ENCODE data around the gene GRM4.
"Not testable (repeated sequence)": the region's sequence is repeated elsewhere in the genome, so short reads cannot be mapped to it uniquely, and the experiment has no call there.

The GRM4 gene

DNA sequence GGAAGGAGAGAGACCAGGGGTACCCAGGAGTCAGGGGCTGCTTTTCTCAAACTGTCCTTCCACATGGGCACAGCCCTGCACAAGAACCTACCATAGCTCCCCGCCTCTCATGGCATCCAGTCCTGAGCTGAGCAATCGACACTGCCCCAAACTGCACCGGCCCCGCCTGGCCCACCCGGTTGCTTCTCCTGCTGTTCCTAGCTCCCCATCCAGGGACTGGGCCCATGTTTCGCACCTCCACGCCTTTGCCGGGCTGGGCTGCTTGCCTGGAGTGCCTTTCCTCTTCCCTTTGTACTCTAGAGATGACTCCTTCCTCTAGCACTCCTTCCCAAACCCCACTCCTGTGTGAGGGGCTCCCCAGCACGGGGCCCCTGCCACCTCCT, 123.0 kb downstream of the GRM4 start:
- no peak for DNase-seq (ENCODE audit: low spot score)

DNA sequence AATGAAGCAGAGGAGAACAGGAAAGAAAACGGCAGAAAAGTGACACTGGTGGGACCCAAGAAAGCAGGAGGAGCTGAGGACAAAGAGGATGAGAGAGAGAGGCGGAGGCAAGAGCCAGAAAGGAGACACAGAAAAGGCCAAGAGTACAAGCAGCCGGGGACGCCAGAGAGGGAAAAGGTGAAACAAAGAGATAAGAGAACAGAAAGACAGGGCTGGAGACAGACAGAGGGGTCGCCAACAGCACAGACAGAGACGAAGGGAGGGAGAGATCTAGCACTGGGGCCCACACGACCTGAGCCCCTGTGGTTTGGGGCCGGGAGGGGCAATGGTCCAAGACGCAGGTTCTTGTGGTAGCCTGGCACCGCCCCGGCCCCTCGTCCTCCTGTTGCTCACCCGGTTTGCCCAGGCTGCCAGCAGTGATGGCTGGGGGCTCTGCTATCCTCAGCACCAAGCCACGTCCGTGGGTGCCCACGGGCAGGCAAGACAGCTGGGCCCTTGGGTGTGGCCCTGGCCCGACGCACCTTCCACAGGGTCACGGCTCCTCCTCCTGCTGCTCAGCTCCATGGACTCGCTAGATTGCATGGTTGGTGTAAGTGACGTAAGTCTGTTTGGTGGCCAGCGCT, 123.5 kb downstream of the GRM4 start:
- no peak for DNase-seq (ENCODE audit: low spot score)

DNA sequence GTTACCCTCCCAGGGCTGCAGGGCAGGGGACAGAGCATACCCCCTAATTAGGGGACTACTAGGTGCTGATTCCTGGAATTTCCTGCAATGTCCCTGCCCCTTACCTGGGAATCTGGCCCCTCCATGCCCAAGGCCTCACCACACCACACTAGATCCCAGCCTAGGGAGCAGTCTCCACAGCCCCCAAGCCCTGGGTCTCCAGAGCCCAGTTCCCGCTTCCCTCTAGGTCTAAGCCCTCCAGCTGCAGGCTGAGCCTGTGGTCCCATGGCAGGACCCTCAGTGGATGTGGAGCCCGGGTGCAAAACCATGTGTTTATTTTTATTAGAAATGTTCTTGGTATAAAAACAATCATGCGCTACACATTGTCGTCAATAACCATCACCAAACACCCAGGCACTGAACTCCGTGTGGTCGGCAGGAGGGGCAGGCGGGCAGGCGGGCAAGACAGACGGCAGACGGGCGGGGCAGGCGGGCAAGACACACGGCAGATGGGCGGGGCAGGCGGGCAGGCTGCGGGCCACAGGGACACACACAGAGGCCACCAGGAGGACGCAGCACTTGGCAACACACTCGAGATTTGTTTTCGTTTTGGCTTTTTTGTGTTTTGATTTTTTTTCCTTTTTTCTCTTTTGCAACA, 124.2 kb downstream of the GRM4 start:
- no peak for DNase-seq (ENCODE audit: low spot score)

DNA sequence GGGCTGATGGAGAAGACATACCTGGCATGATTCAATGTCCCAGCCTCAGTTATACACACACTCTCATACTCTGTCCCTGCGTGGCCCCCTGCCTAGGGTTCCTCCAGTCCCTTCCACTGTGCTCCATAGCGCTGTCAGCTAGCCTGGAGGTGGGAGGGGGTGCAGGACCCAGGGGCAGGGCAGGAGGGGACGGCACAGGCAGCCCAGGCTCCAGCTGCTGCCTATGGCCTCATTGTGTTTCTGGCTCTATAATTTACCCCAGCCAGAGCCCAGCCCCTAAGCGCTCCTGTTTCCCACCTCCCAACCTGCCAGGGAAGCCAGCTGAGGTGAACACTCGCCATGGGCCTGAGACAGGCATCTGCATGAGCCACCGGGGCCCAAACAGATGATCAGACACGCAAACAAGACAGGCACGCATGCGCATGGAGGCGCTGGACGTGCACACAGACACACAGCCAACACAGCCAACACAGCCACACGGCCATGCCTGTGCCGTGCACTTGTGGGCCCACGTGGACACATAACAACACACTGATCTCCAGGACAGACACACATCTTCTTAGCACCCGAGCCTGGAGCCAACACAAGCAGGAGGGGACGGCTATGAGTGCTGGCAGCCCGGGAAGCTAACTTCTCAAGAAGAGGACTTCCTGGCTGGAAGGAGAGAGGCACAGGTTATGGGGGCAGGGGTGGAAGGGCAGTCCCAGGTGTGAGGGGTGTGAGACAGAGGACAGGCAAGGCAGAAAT, 124.9 kb downstream of the GRM4 start:
- DNase-seq (ENCODE audit: low spot score): no peak

DNA sequence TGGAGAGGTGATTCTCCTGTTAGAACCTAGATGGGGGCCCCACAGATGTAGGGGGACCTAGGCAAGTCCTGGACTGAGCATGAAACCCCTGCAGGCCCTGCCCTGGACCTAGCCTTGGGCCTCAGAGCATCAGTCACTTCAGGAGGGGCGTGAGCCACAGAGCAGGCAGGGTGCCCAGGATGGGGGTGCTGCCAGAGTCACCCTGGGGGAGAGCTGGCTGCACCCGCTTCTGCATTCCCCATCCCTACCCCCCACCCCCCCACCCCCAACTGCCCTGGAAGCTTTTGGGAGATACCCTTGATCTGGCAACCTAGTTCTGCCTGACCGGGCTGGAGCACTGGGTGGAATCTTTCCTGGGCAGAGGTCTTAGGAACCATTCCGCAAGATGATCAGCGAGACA, 125.6 kb downstream of the GRM4 start:
- DNase-seq (ENCODE audit: low spot score): no peak

DNA sequence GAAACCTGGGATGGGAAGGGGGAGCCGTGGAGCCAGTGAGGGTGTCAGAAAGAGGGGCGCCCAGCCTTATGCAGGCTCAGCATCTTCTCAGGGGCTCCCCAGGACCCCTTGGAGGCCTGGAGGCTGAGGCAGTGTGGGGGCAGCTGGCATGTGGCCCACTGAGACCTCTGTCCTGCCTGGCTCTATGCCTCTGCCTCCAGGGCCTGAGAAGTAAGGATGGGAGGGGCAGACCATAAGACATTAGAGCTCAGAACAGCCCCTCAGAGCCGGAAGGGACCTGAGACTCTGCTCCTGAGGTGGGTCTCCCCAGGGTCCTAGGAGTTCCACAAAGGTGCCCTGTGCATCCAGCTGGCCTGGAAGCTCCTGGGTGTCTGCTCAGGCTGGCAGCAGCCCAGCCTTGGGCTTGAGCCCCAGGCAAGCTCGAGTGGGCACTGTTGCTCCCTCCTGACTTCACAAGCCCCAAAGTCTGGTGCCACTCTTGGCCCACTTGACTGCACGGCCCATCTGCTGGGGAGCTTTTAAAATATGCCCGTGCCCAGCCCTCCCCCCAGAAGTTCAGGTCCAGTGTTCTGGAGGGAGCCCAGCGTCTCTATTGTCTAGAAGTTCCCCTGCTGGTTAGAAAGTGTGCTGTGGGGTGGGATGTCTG, 126.8 kb downstream of the GRM4 start:
- no peak for DNase-seq (ENCODE audit: low spot score)

DNA sequence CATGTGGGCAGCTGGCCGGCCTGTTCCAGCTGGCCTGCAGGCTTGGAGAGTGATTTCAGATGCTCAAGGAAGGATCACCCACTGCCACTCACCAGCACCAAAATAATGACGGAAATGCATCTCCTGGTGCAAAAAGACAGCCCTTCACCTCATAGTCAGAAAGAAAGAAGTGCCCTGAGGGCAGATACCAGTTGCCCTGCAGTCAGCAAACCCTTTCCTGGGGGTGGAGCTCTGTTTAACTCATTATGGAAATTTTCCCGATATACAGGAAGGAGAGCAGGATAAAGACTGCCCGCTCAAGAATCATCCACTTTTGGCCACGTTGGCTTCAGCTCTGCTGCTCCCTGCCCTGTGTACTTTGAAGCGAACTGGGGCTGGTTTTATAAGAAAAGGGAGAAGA, 127.9 kb downstream of the GRM4 start:
- DNase-seq (ENCODE audit: low spot score): no peak

DNA sequence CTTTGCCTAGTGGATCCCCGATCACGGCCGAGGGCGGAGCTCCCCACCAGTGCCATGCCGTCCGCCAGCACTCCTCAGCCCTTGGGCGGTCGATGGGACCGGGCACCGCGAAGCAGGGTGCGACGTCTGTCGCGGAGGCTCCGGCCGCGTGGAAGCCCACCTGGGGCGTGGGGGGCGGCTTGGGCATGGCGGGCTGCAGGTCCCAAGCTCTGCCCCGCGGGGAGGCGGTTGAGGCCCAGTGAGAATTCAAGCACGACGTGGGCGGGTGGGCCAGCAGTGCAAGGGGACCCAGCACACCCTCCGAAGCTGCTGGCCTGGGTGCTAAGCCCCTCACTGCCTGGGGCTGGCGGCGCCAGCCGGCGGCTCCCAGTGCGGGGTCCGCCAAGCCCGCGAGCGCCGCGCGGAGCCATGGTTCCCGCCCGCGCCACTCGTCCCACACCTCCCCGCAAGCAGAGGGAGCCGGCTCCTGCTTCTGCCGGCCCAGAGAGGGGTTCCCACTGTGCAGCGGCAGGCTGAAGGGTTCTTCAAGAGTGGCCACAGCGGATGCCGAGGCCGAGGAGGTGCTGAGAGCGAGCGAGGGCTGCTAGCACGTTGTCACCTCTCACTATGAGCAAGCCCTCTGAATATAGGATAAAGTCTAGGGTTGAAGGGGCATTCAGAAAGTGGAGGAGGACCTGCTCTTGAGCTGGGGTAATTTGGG, 128.6 kb downstream of the GRM4 start:
- DNase-seq (ENCODE audit: low spot score): no peak

DNA sequence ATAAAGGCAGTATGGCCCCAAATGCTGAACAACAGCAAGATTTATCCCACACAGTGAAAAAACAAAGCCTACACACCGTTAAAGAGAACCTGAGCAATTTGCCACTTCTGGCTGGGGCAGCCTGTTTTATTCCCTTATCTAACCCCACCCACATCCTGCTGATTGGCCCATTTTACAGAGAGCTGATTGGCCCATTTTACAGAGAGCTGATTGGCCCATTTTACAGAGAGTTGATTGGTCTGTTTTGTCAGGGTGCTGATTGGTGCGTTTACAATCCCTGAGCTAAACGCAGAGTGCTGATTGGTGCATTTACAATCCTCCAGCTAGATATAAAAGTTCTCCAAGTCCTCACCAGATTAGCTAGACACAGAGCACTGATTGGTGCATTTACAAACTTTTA, 129.3 kb downstream of the GRM4 start:
- not testable (repeated sequence) for DNase-seq (ENCODE audit: low spot score)

DNA sequence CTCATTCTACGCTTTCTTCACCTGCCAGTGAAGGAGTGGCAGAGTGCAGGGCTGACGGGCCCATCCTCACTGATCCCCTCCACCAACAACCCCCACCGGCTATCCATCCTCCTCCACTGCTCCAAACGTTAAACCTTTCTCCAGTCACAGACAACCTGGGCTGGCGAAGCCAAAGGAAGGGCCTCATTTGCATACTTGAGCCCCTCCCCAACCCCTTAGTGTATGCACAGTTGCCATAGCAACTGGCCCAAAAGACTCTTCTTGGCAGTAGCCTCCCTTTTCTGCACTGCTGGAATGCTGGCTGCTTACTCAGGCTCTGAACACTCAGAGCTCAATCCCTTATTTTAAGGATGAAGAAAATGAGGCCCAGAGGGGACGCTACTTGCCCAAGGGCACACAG, 130.3 kb downstream of the GRM4 start:
- no peak for DNase-seq (ENCODE audit: low spot score)

DNA sequence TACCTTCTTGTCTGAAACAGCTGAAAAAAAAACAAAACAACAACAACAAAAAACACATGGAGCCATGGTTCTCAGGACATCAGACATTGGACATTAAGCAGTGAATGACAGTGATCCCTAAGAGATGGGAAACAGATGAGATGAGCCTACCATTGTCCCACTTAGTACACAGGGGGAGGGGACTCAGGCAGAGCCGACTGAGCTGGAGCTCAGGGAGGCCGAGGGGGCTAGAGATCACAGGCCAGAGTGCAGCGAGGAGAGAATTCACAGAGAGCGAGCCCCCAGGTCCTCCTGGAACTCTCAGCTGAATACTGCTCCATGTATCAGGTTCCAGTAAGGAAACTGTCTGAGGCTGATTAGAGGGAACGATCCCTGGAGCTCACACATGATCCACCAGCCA, 134.6 kb downstream of the GRM4 start:
- no peak for DNase-seq (ENCODE audit: low spot score)

DNA sequence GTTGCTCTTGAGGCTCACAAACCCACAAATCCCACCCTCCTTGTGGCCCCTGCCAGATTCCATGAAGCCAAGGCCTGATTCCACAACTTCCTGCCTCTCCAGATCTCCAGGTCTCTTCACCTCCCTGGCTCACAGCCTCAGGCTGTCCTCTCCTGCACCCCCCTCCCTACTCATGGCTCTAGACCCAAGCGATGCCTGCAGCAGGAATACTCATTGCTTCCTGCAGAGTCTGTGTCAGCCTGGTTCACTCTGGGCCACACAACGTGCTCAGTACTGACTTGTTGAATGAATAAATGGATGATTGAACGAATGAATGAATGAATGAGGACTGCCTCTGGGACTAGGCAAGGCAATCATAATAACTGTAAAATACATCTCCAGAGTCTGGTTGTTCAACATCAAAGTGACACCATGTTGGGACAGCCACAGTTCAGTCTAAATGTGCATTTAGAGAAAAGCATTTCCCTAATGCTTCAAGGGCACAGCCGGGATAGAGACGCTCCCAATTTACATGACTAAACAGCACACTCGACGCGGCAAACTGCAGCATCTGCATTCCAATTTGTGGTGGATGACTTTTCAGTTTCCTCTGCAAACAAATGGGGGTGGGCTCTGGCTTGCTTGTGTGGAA, 139.9 kb downstream of the GRM4 start:
- no peak for DNase-seq (ENCODE audit: low spot score)

DNA sequence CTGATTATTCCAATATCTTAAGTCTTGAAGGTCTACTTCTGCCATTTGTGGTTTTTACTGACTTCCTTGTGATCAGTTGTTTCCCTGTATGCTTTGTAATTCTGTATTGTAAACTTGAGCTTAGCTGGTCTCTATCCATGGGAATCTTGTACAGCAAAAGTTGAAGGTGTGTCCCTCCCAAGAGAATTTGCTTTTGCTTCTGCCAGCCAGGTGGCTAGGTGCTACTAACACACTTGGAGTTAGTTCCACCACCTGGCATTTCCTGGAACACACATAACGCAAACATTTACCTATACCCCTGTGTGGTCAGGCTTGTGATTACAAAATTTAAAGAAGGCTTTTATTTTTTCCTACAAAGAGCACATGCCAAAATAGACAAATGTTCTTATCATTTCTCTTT, 141.2 kb downstream of the GRM4 start:
- DNase-seq (ENCODE audit: low spot score): no peak

DNA sequence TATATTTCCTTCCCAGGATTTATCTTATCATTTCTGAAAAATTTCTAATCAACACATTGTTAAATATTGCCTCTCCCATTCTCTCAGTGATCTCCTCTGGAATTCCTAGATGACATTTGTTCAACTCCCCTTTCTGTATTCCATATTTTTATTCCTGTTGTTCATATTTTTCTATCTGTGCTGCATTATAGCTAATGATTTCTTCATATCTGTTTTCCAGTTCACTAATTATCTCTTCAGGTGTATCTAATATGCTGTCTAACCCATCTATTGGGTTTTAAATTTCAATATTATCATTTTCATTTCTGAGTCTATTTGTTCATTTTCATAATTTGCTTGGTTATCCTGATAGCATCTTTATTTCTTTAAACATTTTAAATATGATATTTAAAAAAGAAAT, 141.9 kb downstream of the GRM4 start:
- DNase-seq (ENCODE audit: low spot score): no peak

DNA sequence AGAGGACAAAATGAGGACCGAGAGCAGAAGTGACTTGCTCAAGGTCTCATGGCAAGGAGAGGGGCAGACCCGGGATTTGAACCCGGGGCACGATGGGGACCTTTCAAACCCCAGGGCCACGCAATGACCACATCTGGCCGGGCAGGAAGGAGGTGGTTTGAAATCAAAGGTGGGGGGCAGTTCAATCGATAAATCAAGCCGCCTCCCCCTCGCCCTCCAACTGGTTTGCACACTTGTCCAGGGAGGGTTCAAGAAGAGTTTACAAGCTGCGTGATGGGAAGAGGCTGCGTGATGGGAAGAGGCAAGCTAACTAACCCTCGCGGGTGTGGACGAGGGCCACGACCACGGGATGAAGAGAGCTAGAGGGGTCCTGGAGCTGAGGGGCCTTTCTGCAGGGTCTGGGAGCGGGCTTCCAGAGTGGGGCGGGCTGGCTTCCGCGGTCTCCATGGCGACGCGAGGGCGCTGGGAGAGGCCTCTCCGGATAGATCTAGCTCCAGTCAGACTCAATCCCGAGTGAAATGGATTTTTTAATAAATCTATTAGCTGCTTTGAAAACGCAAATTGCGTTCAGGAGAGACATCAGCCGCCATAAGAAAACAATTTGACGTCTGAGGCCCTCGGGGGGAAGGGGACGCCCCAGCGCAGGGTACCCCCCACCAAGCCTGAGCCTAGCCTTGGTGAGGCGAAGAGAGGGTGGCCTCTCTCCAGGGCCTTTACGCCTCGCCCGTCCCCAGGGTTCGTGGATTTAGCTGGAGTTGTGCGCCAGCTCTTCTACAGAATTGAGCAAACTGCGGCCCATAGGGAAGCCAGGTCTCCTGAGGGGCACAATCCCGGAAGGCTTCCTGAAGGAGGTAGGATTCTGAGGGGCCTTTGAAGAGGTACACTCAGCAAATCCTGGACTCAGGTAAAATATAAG, 143.9 kb downstream of the GRM4 start:
- no peak for DNase-seq (ENCODE audit: low spot score)

DNA sequence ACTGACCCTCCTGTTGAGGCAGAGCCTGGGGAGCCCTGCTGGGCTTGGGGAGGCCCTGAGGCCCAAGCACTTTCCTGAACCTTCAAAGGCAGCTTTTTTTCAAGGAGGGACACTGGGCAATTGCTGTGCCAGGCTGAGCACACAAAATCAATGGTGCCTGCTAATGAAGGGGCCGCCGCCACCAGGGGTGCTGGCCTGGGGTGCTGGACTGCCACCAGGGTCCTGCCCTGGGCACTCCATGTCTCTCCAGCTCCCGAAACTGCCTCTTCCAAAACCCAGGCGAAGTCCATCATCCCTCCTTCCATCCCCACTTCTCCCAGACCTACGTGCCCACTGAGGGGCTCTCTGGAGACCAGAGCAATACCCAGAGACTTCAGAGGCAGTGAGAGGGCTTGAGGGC, 145.6 kb downstream of the GRM4 start:
- DNase-seq (ENCODE audit: low spot score): no peak

DNA sequence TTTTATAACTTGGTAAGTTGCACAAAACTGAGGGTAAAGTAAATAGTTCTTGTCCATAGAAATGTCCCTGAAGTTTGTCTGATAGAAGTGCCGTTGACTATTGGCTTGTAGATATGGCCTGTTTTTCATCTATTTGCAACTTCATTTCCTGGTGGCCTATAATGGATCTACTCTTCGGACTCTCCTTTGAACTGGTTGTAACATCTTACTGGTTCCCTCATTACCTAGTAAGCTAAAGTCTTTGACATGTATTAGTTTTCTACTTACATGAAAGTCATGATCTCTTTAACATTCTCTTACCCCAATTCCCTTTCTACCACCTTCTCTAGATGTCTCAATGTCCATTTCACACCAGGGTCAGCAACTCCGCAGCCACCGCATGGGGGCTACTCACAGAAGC, 146.3 kb downstream of the GRM4 start:
- no peak for DNase-seq (ENCODE audit: low spot score)

DNA sequence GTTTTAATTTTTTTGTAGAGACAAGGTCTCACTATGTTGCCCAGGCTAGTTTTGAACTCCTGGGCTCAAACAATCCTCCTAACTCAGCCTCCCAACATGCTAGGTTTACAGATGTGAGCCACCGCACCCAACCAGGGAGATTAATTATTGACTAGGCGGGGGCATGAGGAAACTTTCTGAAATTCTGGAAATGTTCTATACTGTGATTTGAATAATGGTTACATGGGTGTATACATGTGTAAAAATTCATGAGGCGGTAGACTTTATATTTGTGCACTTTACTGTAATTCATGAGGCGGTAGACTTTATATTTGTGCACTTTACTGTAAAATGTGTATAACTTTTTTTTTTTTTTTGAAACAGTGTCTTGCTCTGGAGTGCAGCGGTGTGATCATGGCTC, 147.2 kb downstream of the GRM4 start:
- no peak for DNase-seq (ENCODE audit: low spot score)

DNA sequence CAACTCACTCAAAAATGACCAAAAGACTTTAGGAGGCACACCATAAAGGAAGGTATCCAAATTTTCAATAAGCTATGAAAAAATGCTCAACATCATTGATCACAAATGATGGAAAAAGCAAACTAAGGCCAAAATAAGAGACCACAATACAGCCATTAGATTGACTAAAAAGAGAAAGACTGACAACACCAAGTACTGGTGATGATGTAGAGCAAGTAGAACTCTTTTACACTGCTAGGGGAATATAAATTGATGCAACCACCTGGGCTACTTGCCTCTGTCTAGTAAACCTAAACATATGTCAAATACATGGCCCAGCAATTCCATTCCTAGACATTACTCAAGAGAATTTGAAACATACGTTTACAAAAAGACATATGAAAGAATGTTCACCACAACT, 148.6 kb downstream of the GRM4 start:
- no peak for DNase-seq (ENCODE audit: low spot score)

DNA sequence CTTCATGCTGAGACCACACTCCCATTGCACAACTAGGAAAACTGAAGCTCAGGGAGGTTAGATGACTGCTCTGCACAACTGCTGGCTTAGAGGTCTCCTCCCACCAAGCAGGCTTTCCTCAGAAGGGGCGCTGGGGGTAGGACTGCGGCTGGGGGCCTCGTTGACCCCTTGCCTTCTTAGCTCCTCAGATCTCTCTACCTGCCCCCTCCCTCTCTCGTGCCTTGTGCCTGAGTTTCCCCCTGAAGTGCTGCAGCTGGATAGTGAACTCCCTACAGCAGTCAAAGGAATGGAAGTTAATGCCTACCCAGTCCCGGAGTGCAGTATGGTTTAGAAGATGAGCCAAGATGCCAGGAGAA, 149.8 kb downstream of the GRM4 start:
- DNase-seq (ENCODE audit: low spot score): no peak
